Keratinocyte (primary cell): ENCODE data around the gene MXI1. TPM values are rescaled to one million over a fixed set of nuclear protein-coding genes. Genes with fewer than 3 reads are reported as not detected.

Experiments used
- DNase-seq: peaks from one replicate; pipeline ENCODE4 v3.0.0-alpha.2; 2011; ENCODE audit warnings: low read depth, missing footprints, low spot score
- FAIRE-seq: peaks from 2 replicates; lab custom pipeline; 2011; peaks lifted over from hg19 to GRCh38; lab: Jason Lieb, UNC
- H2AFZ ChIP-seq: 2 replicates; pipeline ENCODE4 v1.6.0; 2012; ENCODE audit warnings: low read length, control low read depth, inconsistent platforms; ENCODE audit not compliant: control insufficient read depth
- H3K27ac ChIP-seq: 2 replicates; pipeline ENCODE4 v1.5.1; 2011; ENCODE audit warnings: low read length; ENCODE audit not compliant: control insufficient read depth, insufficient read depth
- H3K27me3 ChIP-seq: 3 replicates; pipeline ENCODE4 v1.6.0; 2011; ENCODE audit warnings: low read length; ENCODE audit not compliant: control insufficient read depth, insufficient read depth; ENCODE audit errors: extremely low read depth
- H3K36me3 ChIP-seq, 2 experiments: 2 replicates in 1 of 2; 3 replicates in 1 of 2; pipeline ENCODE4 v1.5.1; 2011; ENCODE audit warnings: low read length in 2 of 2, mild to moderate bottlenecking in 1 of 2; ENCODE audit not compliant: control insufficient read depth in 2 of 2, insufficient read depth in 2 of 2; ENCODE audit errors: extremely low read depth in 1 of 2
- H3K4me1 ChIP-seq: 3 replicates; pipeline ENCODE4 v1.5.1; 2011; ENCODE audit warnings: low read length; ENCODE audit not compliant: control insufficient read depth, insufficient read depth; ENCODE audit errors: extremely low read depth
- H3K4me2 ChIP-seq: 3 replicates; pipeline ENCODE4 v1.6.0; 2011; ENCODE audit warnings: low read depth, low read length; ENCODE audit not compliant: control insufficient read depth, insufficient read depth; ENCODE audit errors: extremely low read depth
- H3K4me3 ChIP-seq, 3 experiments: fragments of 200-600 bp in 1 of 3; sonication (generic) in 1 of 3; 2 replicates in 2 of 3; 3 replicates in 1 of 3; pipeline ENCODE4 v1.5.1; 2011 to 2016; ENCODE audit warnings: low read length in 3 of 3, mild to moderate bottlenecking in 3 of 3, control low read depth in 2 of 3, inconsistent platforms in 1 of 3, low read depth in 1 of 3, mixed read lengths in 1 of 3, mixed run types in 1 of 3, moderate library complexity in 1 of 3; ENCODE audit not compliant: control insufficient read depth in 2 of 3, insufficient read depth in 2 of 3; ENCODE audit errors: extremely low read depth in 1 of 3
- H3K79me2 ChIP-seq: 2 replicates; pipeline ENCODE4 v1.6.0; 2012; ENCODE audit warnings: low read length; ENCODE audit not compliant: control insufficient read depth, insufficient read depth
- H3K9ac ChIP-seq: 3 replicates; pipeline ENCODE4 v1.6.0; 2011; ENCODE audit warnings: low read length; ENCODE audit not compliant: control insufficient read depth, insufficient read depth; ENCODE audit errors: extremely low read depth
- H3K9me1 ChIP-seq: 3 replicates; pipeline ENCODE4 v1.6.0; 2011; ENCODE audit warnings: low read length; ENCODE audit not compliant: control insufficient read depth, insufficient read depth; ENCODE audit errors: extremely low read depth
- H3K9me3 ChIP-seq: 2 replicates; pipeline ENCODE4 v1.5.1; 2012; ENCODE audit warnings: low read depth, low read length; ENCODE audit not compliant: control insufficient read depth
- H4K20me1 ChIP-seq: 3 replicates; pipeline ENCODE4 v1.6.0; 2011; ENCODE audit warnings: low read length; ENCODE audit not compliant: control insufficient read depth, insufficient read depth; ENCODE audit errors: extremely low read depth
- EZH2 ChIP-seq: IDR thresholded peaks from one replicate; pipeline ENCODE4 v1.6.1; 2012; ENCODE audit warnings: inconsistent platforms, mild to moderate bottlenecking, low read length, moderate library complexity
- dilution Hi-C: fragments of 300-500 bp; cut with MboI; formaldehyde crosslinking; loops from one replicate; pipeline ENCODE4 v1.7.0; 2020; ENCODE audit warnings: low sequenced_read_pairs; ENCODE audit not compliant: extremely low pct_ligation_motif_present
- polyA plus RNA-seq, 5 experiments: library from polyadenylated mRNA; depleted of rRNA in 3 of 5; stranded (reverse) in 3 of 5; stranded (forward) in 1 of 5; unstranded in 1 of 5; fragments of >200 nt; gene quantifications; 1 replicate in 1 of 5; 2 replicates in 3 of 5; 3 replicates in 1 of 5; pipeline versions ENCODE4 v1.2.1 to v1.2.3, GENCODE V29; 2011 to 2012; ENCODE audit warnings: missing spikeins in 2 of 5, low read depth in 1 of 5, low replicate concordance in 1 of 5
- TF ChIP-seq, protein P1 (sequence below), 3 experiments: IDR thresholded peaks in 1 of 3; conservative IDR thresholded peaks in 1 of 3; optimal IDR thresholded peaks in 1 of 3; 2 replicates in 2 of 3; 3 replicates in 1 of 3; pipeline versions ENCODE3 to v1.5.1; 2011; ENCODE audit warnings: low read length in 3 of 3, mild to moderate bottlenecking in 3 of 3, moderate library complexity in 2 of 3, control low read depth in 1 of 3, inconsistent platforms in 1 of 3; ENCODE audit not compliant: insufficient read depth in 2 of 3; ENCODE audit errors: extremely low read depth in 1 of 3

MXI1 gene
- polyA plus RNA-seq, 1 donor (not counting 4 experiments of a cell fraction or from before 2014, with no cell fraction given), result 17.8 TPM

DNA sequence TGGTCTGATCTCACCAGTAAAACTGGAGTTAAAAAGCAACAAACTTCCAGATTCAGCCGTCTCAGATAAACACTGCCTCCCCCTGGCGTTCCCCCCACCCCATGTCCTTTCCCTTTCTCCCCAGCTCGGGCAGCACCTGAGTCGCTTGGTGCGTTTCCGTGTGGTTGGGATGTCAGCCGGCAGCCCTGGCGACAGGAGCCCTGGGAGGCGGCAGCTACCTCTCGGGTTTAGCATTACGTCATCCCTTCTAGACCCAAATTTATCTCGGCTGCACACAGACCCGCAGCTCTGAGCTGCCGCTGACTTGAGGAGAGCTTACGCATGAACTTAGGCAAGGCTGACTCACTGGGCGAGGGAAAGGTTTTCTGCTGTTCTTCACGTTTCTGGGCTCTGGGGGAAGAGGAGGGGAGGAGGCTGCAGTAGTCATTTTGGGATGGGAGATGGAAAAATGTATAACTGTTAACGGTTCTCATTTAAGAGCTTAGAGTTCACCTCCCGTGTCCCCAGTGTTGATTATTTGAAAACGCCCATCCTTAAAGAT, 14.4 kb downstream of the MXI1 start:
- Histone ChIP-seq H3K27ac (peak overlapping the region; percentile 36), H3K4me3 (peak overlapping the region in 2 of 3 experiments; percentile 51 to 60), H3K9me1 (no peaks in the 10 kb centered on the region), H3K4me2 (peak overlapping the region; percentile 58), H3K9ac (peak overlapping the region; percentile 73), H3K36me3 (no peaks in the 10 kb centered on the region), H3K79me2 (no peaks in the 10 kb centered on the region), H3K4me1 (peaks cover 22% of the 10 kb centered on the region), H3K9me3 (no peaks in the 10 kb centered on the region), H2AFZ (peak overlapping the region; percentile 83), H4K20me1 (no peaks in the 10 kb centered on the region), H3K27me3 (no peaks in the 10 kb centered on the region)
- TF ChIP-seq EZH2, result no peak
- TF ChIP-seq, protein P1, sequence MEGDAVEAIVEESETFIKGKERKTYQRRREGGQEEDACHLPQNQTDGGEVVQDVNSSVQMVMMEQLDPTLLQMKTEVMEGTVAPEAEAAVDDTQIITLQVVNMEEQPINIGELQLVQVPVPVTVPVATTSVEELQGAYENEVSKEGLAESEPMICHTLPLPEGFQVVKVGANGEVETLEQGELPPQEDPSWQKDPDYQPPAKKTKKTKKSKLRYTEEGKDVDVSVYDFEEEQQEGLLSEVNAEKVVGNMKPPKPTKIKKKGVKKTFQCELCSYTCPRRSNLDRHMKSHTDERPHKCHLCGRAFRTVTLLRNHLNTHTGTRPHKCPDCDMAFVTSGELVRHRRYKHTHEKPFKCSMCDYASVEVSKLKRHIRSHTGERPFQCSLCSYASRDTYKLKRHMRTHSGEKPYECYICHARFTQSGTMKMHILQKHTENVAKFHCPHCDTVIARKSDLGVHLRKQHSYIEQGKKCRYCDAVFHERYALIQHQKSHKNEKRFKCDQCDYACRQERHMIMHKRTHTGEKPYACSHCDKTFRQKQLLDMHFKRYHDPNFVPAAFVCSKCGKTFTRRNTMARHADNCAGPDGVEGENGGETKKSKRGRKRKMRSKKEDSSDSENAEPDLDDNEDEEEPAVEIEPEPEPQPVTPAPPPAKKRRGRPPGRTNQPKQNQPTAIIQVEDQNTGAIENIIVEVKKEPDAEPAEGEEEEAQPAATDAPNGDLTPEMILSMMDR (optimal IDR thresholded peaks at IDR 0.05 in 1 of 3, IDR thresholded peaks at IDR 0.05 in 1 of 3, conservative IDR thresholded peaks at IDR 0.05 in 1 of 3; ENCODE audit: extremely low read depth in 1 of 3, insufficient read depth in 2 of 3, low read length in 3 of 3), result peak in 2 of 3 experiments; percentile 8 to 38
- dilution Hi-C loops, result no loop called here
- DNase-seq, result no peak
- peak; percentile 74 for FAIRE-seq

DNA sequence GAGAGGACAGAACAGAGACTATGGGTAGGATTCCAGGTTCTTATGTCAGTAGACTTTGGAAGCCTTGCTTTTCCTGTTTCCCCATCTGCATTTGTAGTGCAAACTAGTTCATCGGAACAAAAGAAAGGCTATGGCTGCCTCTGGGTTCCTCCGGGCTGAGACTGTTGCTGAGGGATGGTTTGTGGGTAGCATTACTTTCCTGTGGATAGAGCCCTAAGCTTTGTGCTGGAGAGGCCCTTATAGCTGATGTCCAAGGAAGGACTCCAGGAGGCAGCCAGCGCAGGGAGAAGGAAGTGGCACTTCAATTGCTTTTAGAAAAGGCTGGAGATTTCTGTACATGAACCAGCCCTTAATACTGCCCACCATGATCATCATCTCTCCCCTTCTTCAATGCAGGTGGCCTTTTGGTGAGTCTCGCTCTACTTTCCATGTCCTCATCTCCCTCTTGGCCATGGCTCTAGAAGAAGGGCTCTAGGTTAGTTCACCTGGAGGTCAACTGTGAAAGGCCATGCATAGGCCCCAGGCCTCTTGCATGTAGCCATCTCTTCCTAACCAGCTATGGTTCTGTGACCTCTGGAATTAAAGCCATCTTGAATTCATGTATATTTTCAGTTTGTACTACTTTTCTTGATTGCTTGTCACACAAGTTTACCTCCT, 15.4 kb downstream of the MXI1 start:
- Histone ChIP-seq H3K4me3 (no peak overlapping the region), H4K20me1 (no peaks in the 10 kb centered on the region), H3K9me1 (no peaks in the 10 kb centered on the region), H3K27me3 (no peaks in the 10 kb centered on the region), H3K4me1 (peaks cover 14% of the 10 kb centered on the region), H2AFZ (no peak overlapping the region), H3K9ac (no peak overlapping the region), H3K4me2 (no peak overlapping the region), H3K36me3 (no peaks in the 10 kb centered on the region), H3K9me3 (no peaks in the 10 kb centered on the region), H3K79me2 (no peaks in the 10 kb centered on the region), H3K27ac (no peak overlapping the region)
- no peak for TF ChIP-seq EZH2
- TF ChIP-seq, protein P1 (optimal IDR thresholded peaks at IDR 0.05 in 1 of 3, IDR thresholded peaks at IDR 0.05 in 1 of 3, conservative IDR thresholded peaks at IDR 0.05 in 1 of 3; ENCODE audit: extremely low read depth in 1 of 3, insufficient read depth in 2 of 3, low read length in 3 of 3), result no peak
- dilution Hi-C loops, result no loop called here
- DNase-seq, result no peak
- FAIRE-seq, result no peak
